Measurements from ENCODE around the gene GALNT14.

- TF ChIP-seq CTCF (IDR thresholded peaks at IDR 0.05) (no peak), EP300 (IDR thresholded peaks at IDR 0.05) (no peak)
These were observed 158.4 kb downstream of the GALNT14 start for GRCh38 chr2:30979822-30980245.

All from suprapubic skin (tissue), 3 donors.